Placental pericyte (primary cell): Measurements from ENCODE around the gene HES3. TPM values are rescaled to one million over a fixed set of nuclear protein-coding genes. Genes with fewer than 3 reads are reported as not detected.

Source experiments
- total RNA-seq: library from RNA; depleted of rRNA; stranded (reverse); fragments of >200 nt; gene quantifications from 2 replicates; pipeline ENCODE4 v1.2.3, GENCODE V29; 2012

Gene HES3, protein sequence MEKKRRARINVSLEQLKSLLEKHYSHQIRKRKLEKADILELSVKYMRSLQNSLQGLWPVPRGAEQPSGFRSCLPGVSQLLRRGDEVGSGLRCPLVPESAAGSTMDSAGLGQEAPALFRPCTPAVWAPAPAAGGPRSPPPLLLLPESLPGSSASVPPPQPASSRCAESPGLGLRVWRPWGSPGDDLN
- total RNA-seq: not detected in 2 replicates

DNA sequence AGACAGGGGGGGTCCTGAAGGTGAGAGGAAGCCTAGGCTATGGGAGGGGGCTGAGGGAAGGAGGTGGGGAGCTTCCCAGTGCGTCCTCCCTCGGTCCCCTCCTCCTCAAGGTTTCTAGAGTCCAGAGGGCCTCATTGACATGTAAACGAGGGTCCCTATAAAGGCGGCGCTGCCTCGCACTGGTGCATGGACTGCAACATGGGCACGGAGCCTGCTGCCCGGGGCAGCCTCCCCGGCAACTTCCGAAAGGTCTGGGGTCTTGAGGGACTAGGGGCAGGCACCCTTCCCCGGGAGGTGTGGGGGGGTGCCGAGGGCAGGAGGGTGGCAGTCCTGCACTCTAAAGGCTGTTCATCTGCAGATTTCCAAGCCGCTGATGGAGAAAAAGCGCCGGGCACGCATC is at the start of gene HES3:
Gene HES3, plus strand, starts transcription at position 187 of the 400 bp plus-strand sequence. Its CDS starts 187 bp downstream, at position 374.

DNA sequence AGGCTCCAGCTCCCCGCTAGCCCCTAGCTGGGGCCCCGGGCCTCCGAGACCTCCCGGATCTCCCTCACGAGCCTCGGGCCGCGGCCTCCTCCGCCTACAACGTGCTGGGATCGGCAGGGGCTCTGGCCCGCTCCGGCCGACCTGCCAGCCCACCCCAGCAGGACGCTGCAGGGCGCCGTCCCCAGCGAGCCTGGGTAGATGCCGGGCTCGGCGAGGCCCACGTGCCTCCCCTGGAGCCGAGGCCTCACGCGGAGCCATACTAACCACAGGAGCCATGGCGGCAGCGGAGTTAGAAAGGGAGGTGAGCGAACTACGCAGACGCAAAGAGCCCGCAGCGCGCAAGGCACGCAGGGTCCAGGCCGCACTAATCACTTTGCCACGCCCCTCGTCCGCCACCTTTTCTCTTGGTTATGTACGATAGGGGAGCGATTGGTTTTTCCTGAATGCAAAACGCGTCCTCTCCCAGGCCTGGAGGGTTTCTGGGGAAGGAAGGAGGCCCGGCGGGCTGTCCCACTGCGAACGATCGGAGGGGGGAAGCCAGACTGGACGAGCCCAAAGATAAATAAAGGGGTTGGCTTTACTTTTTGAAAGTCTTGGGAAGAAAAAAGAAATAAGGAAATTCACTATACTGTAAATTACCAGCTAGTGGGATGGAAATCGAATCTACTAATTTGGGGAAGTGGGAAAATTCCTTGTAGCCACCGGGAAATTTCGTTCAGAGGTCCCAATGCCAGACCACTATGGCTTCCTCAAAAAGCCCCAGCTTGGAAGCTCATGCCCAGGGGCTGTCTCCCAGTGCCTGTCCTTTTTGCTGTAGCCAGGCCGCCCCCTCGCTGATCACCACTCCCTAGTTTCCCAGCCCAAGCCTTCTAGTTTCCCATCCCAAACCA is 44.4 kb upstream of the HES3 start, which contains the start of gene RPL22:
Gene RPL22, minus strand, starts transcription at position 298 of the 890 bp plus-strand sequence. Its CDS starts 22 bp downstream, at position 276.

DNA sequence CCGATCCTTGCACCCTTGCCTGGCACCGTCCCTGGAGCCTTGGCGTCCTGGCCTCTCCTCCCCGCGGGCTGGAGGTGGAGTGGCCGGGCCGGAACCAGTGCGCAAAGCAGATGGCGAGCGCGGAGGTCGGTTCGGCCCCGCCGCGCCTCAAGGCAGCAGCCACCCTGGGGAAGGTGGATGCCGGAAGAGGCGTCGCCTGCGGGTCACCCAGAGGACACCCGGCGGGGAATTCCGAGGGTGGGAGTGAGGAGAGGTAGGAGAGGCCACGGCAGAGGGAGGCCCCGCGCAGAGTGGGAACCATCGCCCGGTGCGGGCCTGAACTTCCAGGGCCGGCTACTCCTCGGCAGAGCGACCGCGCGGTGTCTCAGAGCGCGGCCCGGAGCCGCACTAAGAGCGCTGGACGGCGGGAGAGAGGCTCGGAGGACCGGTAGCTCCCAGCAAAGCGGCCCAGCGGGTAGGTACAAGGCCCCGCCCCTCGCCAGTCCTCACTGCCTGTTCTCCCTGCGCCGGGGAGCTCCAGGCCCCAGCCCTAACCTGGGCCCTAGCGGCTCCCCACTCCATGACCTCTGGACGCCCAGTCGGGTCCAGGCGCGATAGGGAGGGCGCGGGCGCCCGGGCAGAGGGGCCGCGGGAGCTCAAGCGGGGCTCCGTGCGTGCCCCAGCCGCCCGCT is 38.0 kb upstream of the HES3 start, which contains the start of gene RNF207:
Gene RNF207, plus strand, starts transcription at position 271 of the 671 bp plus-strand sequence. CDS start 417 bp downstream, outside the sequence.

DNA sequence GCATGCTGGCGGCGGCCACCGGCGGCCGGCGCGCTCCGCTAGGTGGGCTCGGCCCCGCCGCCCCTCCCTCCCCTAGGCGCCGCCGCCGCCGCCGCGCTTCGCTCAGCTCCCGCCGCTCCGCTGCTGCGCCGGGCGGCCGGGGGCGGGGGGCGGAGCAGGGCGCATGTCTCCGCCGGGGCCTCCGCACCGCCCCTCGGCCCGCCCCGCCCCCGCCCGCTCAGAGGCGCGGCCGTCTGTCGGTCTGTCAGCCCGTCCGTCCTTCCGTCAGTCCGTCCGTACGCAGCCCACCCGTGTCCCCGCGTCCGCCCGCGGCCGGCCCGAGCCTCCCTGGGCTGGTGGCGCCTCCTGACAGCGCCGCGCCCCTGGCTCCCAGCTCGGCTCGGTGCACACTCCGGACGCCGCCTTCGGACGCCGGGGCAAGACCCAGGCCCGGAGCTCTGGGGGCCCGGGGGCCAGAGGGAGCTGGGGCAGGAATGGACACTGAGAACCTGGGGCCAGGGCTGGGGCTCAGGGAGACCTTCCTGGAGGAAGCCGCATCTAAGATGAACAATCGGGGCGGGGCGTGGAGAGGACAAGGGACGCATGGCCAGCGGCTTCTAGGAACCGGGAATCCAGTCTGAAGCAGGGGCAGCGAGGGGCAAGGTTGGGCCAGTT is 17.1 kb downstream of the HES3 start, which contains the start of gene GPR153:
Gene GPR153, minus strand, starts transcription at position 138 of the 654 bp plus-strand sequence. CDS start 6,193 bp downstream, outside the sequence.

Other genes with a start within 250 kb of the HES3 start
- gene KCNAB2, start 198.3 kb upstream of the HES3 start, total RNA-seq: 3.1 and 3.6 TPM in 2 replicates
- gene CHD5, start 63.9 kb upstream of the HES3 start, total RNA-seq: under 0.01 and 0.14 TPM in 2 replicates
- 51.7 and 96.9 TPM in 2 replicates for gene RPL22, start 44.6 kb upstream of the HES3 start, total RNA-seq
- gene RNF207, start 38.1 kb upstream of the HES3 start, total RNA-seq: 24.9 and 27.2 TPM in 2 replicates
- 33.9 and 127 TPM in 2 replicates for gene ICMT, start 8.2 kb upstream of the HES3 start, total RNA-seq
- gene GPR153, start 16.9 kb downstream of the HES3 start, total RNA-seq: 10.2 and 14.4 TPM in 2 replicates
- 56.1 and 57.3 TPM in 2 replicates for gene ACOT7, start 149.6 kb downstream of the HES3 start, total RNA-seq
- gene HES2, start 175.7 kb downstream of the HES3 start, total RNA-seq: 0.14 and 0.22 TPM in 2 replicates
- under 0.01 TPM in 1 of 2 replicates, not detected in the other for gene ESPN, start 180.6 kb downstream of the HES3 start, total RNA-seq
- 1.4 and 1.5 TPM in 2 replicates for gene TNFRSF25, start 222.0 kb downstream of the HES3 start, total RNA-seq
- 2.8 and 7.2 TPM in 2 replicates for gene PLEKHG5, start 247.5 kb downstream of the HES3 start, total RNA-seq